ENCODE measurements around the gene SLC6A17. TPM values are rescaled to one million over a fixed set of nuclear protein-coding genes. Genes with fewer than 3 reads are reported as not detected.

The SLC6A17 gene
- total and polyA plus RNA-seq, 10 donors, result under 0.01 to 0.02 TPM; not detected in 8

- WGBS, 5 donors, result 68 to 77% (median 70%) methylated on average over 3 of the region's 3 CpGs
- H3K27me3 ChIP-seq (replicated peaks in 1 of 7), result peaks cover 0 to 86% (median 7%) of the 10 kb centered on the region in 7 donors
- peaks cover 0 to 8% (median 0%) of the 10 kb centered on the region in 6 donors for H3K4me1 ChIP-seq
- no peaks in the 10 kb centered on the region for H3K9me3 ChIP-seq
- DNase-seq, result no peak
- no peak overlapping the region for H3K27ac ChIP-seq
- intact Hi-C loops (cut with DNase I; ENCODE audit: low total_unique reads), result no loop called here
- H3K36me3 ChIP-seq, result no peaks in the 10 kb centered on the region
- TF ChIP-seq CTCF (IDR thresholded peaks at IDR 0.05 in 8 of 11, conservative IDR thresholded peaks at IDR 0.05 in 3 of 11), result no peak
- TF ChIP-seq POLR2A (IDR thresholded peaks at IDR 0.05), result no peak
- no peak for TF ChIP-seq POLR2AphosphoS5 (IDR thresholded peaks at IDR 0.05)
- H3K4me3 ChIP-seq, result no peak overlapping the region
Measured at GRCh38 chr1:110138956-110139355, 11.3 kb upstream of the SLC6A17 start.

- no peak for TF ChIP-seq POLR2AphosphoS5 (IDR thresholded peaks at IDR 0.05)
- no peak for TF ChIP-seq CTCF (IDR thresholded peaks at IDR 0.05 in 8 of 11, conservative IDR thresholded peaks at IDR 0.05 in 3 of 11)
- no peak for TF ChIP-seq POLR2A (IDR thresholded peaks at IDR 0.05)
- peaks cover 0 to 90% (median 19%) of the 10 kb centered on the region in 7 donors for H3K27me3 ChIP-seq (replicated peaks in 1 of 7)
Measured at GRCh38 chr1:110144366-110144765, 5.9 kb upstream of the SLC6A17 start.

GRCh38 chr1:110148961-110149360 is 1.3 kb upstream of the SLC6A17 start:
- WGBS, 5 donors, result 36 to 48% (median 43%) methylated on average over 4 of the region's 4 CpGs
- intact Hi-C loops (cut with DNase I; ENCODE audit: low total_unique reads), result no loop called here
- peaks cover 0 to 100% (median 52%) of the 10 kb centered on the region in 7 donors for H3K27me3 ChIP-seq (replicated peaks in 1 of 7)

More at GRCh38 chr1:110144366-110144765, 5.9 kb upstream of the SLC6A17 start:
- peak; percentile 24 for DNase-seq
- Histone ChIP-seq H3K27ac (no peak overlapping the region), H3K9me3 (no peaks in the 10 kb centered on the region), H3K36me3 (no peaks in the 10 kb centered on the region), H3K4me1 (no peaks in the 10 kb centered on the region), H3K4me3 (no peak overlapping the region)
- intact Hi-C loops (cut with DNase I; ENCODE audit: low total_unique reads), result no loop called here
- WGBS, 5 donors, result 15 to 32% (median 25%) methylated on average over 3 of the region's 3 CpGs

More at GRCh38 chr1:110148961-110149360, 1.3 kb upstream of the SLC6A17 start:
- TF ChIP-seq CTCF (IDR thresholded peaks at IDR 0.05 in 8 of 11, conservative IDR thresholded peaks at IDR 0.05 in 3 of 11) (no peak), POLR2A (IDR thresholded peaks at IDR 0.05) (no peak), POLR2AphosphoS5 (IDR thresholded peaks at IDR 0.05) (no peak)
- H3K27ac ChIP-seq, result no peak overlapping the region
- no peak for DNase-seq
- no peaks in the 10 kb centered on the region for H3K36me3 ChIP-seq
- peaks cover 0 to 21% (median 19%) of the 10 kb centered on the region in 6 donors for H3K4me1 ChIP-seq
- no peaks in the 10 kb centered on the region for H3K9me3 ChIP-seq
- H3K4me3 ChIP-seq, result no peak overlapping the region
